ENCODE data around the gene CIC. TPM values are rescaled to one million over a fixed set of nuclear protein-coding genes. Genes with fewer than 3 reads are reported as not detected.
A peak's percentile ranks its signal among the peaks of the same experiment; 100 is the strongest.

CIC gene
- total RNA-seq, 4 donors from 2014 or later: 40.5 to 72.8 (median 67.2) TPM

GRCh38 chr19:42251572-42252358 lies 17.3 kb upstream of the CIC start:
- peak overlapping the region; percentile 99 to 100 (median 100) for H3K27ac ChIP-seq
- no peak for DNase-seq
- peaks cover 5 to 49% (median 16%) of the 10 kb centered on the region in 4 donors for H3K4me1 ChIP-seq
- H3K4me3 ChIP-seq: peak overlapping the region in 2 of 4 donors; percentile 72 to 79
- TF ChIP-seq POLR2A (IDR thresholded peaks at IDR 0.05): no peak
- TF ChIP-seq, protein P1, sequence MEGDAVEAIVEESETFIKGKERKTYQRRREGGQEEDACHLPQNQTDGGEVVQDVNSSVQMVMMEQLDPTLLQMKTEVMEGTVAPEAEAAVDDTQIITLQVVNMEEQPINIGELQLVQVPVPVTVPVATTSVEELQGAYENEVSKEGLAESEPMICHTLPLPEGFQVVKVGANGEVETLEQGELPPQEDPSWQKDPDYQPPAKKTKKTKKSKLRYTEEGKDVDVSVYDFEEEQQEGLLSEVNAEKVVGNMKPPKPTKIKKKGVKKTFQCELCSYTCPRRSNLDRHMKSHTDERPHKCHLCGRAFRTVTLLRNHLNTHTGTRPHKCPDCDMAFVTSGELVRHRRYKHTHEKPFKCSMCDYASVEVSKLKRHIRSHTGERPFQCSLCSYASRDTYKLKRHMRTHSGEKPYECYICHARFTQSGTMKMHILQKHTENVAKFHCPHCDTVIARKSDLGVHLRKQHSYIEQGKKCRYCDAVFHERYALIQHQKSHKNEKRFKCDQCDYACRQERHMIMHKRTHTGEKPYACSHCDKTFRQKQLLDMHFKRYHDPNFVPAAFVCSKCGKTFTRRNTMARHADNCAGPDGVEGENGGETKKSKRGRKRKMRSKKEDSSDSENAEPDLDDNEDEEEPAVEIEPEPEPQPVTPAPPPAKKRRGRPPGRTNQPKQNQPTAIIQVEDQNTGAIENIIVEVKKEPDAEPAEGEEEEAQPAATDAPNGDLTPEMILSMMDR (IDR thresholded peaks at IDR 0.05): no peak
- no peaks in the 10 kb centered on the region for H3K9me3 ChIP-seq
- H3K27me3 ChIP-seq: no peaks in the 10 kb centered on the region
- H3K36me3 ChIP-seq: peaks cover 0 to 27% (median 0%) of the 10 kb centered on the region in 3 donors

DNA sequence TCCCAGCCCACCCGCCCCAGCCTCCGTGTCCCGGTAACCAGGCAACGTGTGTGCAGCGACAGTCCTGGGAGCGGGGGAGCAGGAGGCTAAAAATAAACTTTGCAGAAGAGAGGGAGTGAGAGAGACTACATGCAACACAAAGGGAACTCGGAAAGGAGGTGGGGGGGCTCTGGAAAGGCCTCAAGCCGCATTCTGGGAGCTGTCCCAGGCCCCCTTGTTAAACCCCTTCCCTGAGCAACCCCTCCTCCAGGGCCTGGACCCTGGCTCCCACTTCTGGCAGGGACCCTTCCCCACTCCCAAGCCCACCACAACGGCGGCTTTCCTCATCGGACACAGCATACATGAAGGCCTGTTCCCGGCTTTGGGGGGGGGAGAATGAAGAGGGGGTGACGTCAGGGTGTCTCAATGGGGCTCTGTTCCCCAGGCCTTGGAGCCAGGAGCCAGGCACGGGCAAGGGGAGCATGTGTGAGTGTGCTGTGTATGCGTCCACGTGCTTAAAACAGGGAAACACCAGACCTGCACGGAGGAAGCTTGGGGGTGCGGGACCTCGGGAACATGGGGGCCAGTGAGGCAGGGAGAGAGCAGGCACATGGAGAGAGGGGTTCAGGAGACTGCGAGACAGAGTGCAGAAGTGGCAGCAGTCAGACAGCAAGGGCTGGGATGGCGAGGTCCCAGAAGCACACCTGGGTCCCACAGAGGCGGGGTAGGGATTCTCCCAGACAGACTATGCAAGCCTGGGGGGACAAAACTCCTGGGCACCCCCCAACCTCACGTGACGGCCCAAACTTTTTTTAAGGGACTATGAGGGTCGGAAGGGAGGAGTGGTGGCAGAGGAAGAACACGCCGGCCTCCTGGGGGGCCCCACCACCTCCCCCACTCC lies 16.4 kb upstream of the CIC start:
- peak overlapping the region; percentile 99 to 100 (median 100) for H3K27ac ChIP-seq
- H3K27me3 ChIP-seq: no peaks in the 10 kb centered on the region
- peaks cover 0 to 27% (median 0%) of the 10 kb centered on the region in 3 donors for H3K36me3 ChIP-seq
- DNase-seq: peak in 2 of 3 donors; percentile 53 to 56
- peaks cover 5 to 49% (median 16%) of the 10 kb centered on the region in 4 donors for H3K4me1 ChIP-seq
- TF ChIP-seq, protein P1 (IDR thresholded peaks at IDR 0.05): no peak
- TF ChIP-seq POLR2A (IDR thresholded peaks at IDR 0.05): no peak
- H3K4me3 ChIP-seq: peak overlapping the region; percentile 72 to 98 (median 84)
- no peaks in the 10 kb centered on the region for H3K9me3 ChIP-seq

DNA sequence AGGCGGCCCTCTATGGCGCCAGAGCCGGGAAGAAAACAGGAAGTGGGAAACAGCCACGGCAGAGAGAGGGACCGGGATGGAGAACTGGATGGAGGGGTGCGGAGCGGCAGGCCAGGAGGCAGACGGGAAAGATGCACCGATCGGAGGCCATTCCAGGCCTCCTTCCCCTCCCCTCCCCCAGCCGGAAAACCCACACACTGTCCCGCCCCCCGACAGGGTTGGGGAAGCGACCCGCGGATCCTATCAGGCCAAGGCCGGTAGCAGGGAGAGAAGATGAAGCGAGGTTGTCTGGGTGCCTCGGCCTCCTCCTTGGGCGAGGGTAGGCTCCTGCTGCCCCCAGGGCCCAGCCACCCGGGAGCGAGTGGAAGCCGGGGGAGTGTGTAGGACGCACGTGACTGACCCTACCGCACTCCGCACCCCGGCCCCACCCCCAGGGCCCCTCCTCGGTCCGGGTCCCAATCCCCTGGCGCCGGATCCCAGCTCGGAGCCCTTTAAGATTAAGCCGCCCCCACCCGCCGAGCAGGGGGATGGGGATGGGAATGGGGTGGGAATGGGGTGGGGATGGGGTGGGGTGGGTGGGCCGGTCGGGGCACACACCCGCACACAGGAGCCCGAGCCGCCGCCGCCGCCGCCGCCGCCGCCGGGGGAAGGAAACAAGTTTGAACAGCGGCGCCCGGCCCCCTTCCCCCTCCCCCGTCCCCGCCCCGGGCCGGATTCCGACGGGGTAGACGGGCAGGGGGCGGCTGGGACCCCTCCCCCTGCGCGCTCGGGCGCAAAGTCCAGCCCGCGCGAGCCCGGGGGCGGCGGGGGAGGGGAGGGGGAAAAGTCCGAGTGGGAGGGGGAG lies 15.6 kb upstream of the CIC start:
- no peaks in the 10 kb centered on the region for H3K9me3 ChIP-seq
- peak overlapping the region; percentile 72 to 98 (median 84) for H3K4me3 ChIP-seq
- TF ChIP-seq POLR2A (IDR thresholded peaks at IDR 0.05): no peak
- TF ChIP-seq, protein P1 (IDR thresholded peaks at IDR 0.05): no peak
- peak; percentile 69 to 85 (median 77) for DNase-seq
- peak overlapping the region; percentile 99 to 100 (median 100) for H3K27ac ChIP-seq
- H3K36me3 ChIP-seq: peaks cover 0 to 23% (median 0%) of the 10 kb centered on the region in 3 donors
- H3K4me1 ChIP-seq: peaks cover 5 to 49% (median 16%) of the 10 kb centered on the region in 4 donors
- no peaks in the 10 kb centered on the region for H3K27me3 ChIP-seq

DNA sequence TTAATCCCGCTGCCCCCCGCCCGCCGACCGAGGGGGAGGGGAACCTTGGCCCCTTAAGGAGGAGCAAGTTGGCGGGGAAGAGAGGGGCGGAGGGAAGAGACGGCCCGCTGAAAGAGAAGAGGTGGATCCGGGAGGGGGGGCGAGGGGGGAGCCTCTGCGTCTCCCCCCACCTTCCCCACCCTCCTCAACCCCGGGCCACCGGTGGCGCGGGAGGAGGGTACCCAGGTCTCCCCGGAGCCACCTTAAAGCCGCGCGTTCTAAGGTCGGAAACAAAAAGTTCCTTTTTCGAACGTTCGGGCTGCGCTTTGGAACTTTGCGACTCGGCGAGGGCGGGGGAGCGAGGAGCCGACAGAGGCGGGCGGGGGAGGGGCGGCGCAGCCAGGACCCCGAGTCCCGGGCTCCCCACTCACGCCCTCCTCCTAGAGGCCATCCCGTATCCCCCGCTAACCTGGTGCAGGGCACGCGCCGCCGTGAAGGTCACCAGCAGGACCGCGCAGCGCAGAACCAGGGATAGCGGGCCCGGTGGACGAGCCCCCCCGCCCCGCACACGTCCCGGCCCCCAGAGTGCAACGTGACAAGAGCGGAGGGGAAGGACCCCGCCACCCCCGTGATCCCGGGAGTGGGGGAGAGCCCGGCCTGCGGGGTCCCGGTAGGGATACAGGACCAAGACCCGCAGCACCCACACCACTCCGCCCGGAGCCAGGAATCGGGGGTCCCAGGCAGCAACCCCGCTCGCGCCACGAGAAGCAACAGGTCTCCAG lies 14.8 kb upstream of the CIC start:
- H3K9me3 ChIP-seq: no peaks in the 10 kb centered on the region
- H3K4me3 ChIP-seq: peak overlapping the region; percentile 72 to 98 (median 84)
- peaks cover 5 to 49% (median 16%) of the 10 kb centered on the region in 4 donors for H3K4me1 ChIP-seq
- TF ChIP-seq POLR2A (IDR thresholded peaks at IDR 0.05): peak in 1 of 2 donors; percentile 34
- TF ChIP-seq, protein P1 (IDR thresholded peaks at IDR 0.05): no peak
- H3K36me3 ChIP-seq: peaks cover 0 to 15% (median 0%) of the 10 kb centered on the region in 3 donors
- H3K27ac ChIP-seq: peak overlapping the region; percentile 99 to 100 (median 100)
- DNase-seq: peak; percentile 87 to 95 (median 91)
- H3K27me3 ChIP-seq: no peaks in the 10 kb centered on the region
